Erythroblast (primary cell): ENCODE measurements around the gene BABAM2.

ENCODE experiments used
- DNase-seq, 2 experiments: peaks; one replicate each; lab custom pipeline; 2025; lab: John Stamatoyannopoulos, UW
- GATA1 ChIP-seq: IDR thresholded peaks from 2 replicates; pipeline ENCODE4 v1.6.1; 2011; ENCODE audit warnings: low read depth, mild to moderate bottlenecking, control low read depth, low read length, moderate library complexity
- POLR2A ChIP-seq: IDR thresholded peaks from 2 replicates; pipeline ENCODE4 v1.6.1; 2011; ENCODE audit warnings: mild to moderate bottlenecking, low read length

BABAM2 gene

DNA sequence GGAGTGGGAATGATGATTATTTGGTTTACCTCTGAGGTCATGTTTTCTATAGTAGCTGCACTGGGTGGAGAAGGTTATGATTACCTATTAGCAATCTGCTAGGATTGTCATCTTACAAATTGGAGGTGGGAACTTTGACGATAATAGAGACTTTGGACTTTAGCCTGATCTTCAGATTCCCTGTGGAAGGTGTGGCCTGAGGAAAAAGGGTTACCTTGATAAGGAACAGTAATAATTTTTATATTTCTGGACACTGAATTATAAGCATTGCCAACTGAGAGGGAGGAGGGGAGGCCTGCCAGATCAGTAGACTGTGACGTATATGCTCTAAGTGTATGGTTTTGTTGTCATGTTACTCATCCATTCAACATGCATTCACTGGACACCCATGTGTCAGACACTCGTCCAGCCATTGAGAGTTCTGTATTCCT lies 318.7 kb downstream of the BABAM2 start:
- TF ChIP-seq POLR2A = no peak
- no peak for TF ChIP-seq GATA1
- no peak for DNase-seq

DNA sequence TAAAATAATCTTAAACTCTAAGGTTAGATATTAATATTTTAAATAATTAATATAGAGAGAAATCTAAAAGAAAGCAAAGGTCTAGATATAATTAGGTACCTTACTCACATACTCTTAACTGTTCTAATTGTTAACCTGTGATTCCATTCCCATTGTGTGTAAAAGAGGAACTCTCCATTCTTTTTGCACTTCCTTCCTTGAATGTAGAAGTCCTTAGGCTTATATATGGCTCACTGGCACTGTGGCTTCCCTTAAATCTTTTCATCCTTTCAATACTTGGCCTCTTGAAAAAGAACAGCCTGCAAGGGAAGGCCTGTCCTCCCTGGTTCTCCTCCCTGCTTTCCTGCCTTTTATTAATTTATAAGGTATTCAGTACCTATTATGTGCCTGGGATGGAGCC lies 319.3 kb downstream of the BABAM2 start:
- no peak for DNase-seq

GRCh38 chr2:28210535-28210934 lies 320.0 kb downstream of the BABAM2 start:
- DNase-seq = no peak
- no peak for TF ChIP-seq POLR2A
- TF ChIP-seq GATA1 = no peak

More for the DNA sequence above, 319.3 kb downstream of the BABAM2 start:
- no peak for TF ChIP-seq POLR2A
- TF ChIP-seq GATA1 = no peak

- DNase-seq = no peak
- TF ChIP-seq GATA1 (no peak), POLR2A (no peak)
These were observed 325.8 kb downstream of the BABAM2 start for GRCh38 chr2:28216331-28216730.

GRCh38 chr2:28217042-28217740 lies 326.7 kb downstream of the BABAM2 start:
- TF ChIP-seq POLR2A (no peak), GATA1 (no peak)
- no peak for DNase-seq

- TF ChIP-seq POLR2A (no peak), GATA1 (no peak)
- DNase-seq = no peak
These were observed 328.6 kb downstream of the BABAM2 start for GRCh38 chr2:28219138-28219537.

DNA sequence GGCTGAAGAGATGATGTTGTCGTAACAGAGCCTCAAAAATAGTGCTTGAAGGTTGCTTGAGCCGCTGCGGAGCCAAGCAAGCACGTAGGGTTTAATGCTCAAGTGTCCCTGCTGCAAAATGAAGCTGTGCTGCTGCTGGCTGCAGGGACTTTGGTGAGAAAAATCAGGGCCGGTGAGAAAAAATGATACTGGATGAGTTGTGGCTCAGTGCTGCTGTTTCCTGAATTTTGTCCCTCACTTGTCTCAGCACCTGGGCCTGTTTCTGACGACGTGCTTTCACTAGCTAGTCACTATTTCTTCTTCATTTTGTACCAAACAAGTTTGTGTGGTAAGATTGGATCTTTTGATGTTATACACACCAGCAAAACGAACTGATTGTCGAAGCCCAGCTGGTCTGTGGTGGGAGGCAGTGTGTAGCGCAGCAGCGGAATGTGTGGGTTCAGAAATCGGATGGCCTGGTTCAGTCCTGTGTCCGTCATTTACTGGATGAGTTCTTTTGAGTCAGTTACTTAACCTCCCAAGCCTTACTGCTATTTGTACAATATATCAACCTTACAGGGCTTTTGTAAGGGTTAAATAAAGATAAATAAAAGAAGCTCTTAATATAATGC lies 329.3 kb downstream of the BABAM2 start:
- DNase-seq = no peak
- TF ChIP-seq GATA1 (no peak), POLR2A (no peak)

DNA sequence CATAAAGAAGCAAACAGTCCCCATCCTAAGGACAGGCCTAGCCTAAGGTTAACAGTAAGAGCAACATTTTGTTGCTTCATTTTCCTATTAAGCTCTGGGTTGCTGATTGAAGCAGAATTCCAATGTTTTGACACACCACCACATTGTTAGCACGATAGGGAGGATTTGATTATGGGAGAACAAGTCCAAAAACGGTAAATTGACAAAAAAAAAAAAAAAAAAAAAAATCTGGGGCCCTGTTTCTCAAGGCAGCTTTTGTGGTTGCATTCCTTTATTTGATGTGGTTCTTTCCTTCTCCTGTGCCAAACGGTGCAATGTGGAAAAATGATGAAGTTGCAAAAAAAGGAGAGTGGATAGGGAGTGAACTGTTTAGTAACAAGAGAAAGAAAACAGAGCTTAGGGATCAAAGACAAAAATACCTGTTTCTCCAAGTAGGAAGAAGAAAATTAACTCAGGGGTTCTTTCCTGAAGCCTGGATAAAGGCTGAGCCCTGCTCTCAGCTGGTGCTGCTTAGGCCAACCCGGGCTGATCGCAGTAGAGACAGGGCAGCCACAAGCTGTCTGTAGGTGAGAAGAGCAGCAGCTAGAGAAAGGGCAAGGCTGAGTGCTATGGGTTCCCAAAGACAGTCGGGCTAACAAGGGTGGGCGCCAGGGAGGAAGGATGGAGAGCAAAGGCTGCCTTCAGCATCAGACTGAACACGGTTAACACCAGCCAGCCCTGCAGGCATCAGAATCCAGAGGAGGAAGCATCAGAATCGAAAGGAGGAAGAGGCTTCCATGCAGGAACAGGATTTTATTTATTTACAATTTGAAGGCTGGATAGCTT lies 334.3 kb downstream of the BABAM2 start:
- DNase-seq = no peak
- TF ChIP-seq GATA1 (no peak), POLR2A (no peak)

DNA sequence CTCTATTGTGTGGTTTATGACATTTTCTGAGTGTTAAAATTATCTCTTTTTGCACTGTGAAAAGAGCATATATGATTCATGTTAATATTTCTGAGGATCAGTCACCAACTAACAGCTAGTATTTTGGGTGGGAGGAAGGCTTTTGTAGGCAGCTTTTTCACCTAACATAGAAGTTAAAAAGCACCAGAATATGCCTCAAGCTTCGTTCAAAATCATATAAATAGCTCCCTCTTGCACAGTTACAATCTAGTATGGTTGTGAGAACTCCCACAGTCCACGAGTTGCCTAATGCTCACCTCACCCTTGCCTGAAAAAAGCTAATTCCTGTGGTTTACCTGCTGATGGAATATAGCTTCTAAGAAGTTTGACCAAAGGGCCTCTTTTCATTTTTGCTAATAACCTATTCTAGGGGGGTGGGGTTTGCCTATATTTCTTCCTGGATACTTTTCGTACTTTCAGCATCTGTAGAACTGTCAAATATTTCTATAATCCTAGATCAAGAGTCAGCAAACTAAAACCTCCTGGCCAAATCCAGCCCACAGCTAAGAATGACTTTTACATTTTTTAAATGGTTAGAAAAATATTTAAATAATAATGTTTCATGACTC lies 335.0 kb downstream of the BABAM2 start:
- no peak for TF ChIP-seq GATA1
- no peak for TF ChIP-seq POLR2A
- no peak for DNase-seq

- no peak for DNase-seq
- TF ChIP-seq GATA1 (no peak), POLR2A (no peak)
These were observed 336.0 kb downstream of the BABAM2 start for GRCh38 chr2:28226558-28226957.

DNA sequence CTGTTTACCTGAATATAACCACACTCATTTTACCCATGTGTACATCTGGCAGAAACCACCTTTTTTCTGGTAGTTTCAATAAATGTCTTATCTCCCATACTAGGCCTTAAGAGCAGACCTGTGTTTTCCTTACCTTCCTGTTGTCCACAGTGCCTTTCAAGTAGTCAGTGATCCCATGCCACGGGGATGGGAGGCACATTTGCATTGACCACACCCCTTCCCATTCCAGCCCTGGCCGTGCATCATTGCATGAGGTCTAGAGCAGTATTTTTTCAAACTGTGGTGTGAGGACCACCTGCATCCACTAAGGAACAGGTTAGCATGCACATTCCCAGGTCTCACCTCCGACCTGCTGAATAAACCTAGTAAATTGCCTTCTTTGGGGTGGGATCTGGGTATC lies 337.0 kb downstream of the BABAM2 start:
- TF ChIP-seq GATA1 (no peak), POLR2A (no peak)
- DNase-seq = no peak

DNA sequence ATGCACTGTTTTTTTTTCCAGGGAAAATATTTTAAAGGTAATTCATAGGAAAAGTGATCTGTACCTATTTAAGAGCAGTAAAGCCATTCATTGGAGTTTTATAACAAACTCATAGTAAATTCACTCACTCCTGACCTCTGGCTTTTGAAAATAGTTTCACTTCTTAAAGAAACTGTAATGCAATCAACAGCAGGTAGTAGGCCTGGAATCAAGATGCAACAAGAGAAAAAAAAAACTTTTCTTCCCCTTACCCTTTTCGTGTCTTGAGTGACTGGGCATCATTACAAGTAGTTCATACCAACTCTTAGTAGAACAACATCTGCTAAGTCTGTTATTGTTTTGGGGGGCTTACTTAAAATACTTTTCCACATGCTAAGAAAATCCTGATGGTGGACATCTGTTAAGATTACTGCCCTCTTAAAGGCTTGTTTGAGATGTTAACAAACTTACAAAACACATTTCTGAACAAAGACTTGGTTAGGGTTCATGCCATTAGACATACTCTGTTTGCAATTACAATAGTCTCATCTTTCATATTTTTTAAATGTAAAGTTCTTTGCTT lies 338.0 kb downstream of the BABAM2 start:
- DNase-seq = peak in 1 of 2 experiments; percentile 5
- no peak for TF ChIP-seq POLR2A
- no peak for TF ChIP-seq GATA1

GRCh38 chr2:28231110-28231631 lies 340.6 kb downstream of the BABAM2 start:
- no peak for DNase-seq
- TF ChIP-seq GATA1 (no peak), POLR2A (no peak)
